Mammary epithelial cell (primary cell): Measurements from ENCODE around the gene ADRM1.

Source experiments
- EZH2 ChIP-seq: IDR thresholded peaks from 2 replicates; pipeline ENCODE4 v1.6.1; 2012; ENCODE audit warnings: low read length, inconsistent platforms, borderline replicate concordance
- TF ChIP-seq, protein P1 (sequence below), 2 donors: IDR thresholded peaks in 1 of 2; conservative IDR thresholded peaks in 1 of 2; 2 replicates each; pipeline ENCODE4 v1.5.1; 2011 to 2012; ENCODE audit warnings: inconsistent platforms in 2 of 2, low read length in 2 of 2, mild to moderate bottlenecking in 2 of 2, control low read depth in 1 of 2, low read depth in 1 of 2; ENCODE audit not compliant: insufficient read depth in 1 of 2; ENCODE audit errors: extremely low read depth in 1 of 2

DNA sequence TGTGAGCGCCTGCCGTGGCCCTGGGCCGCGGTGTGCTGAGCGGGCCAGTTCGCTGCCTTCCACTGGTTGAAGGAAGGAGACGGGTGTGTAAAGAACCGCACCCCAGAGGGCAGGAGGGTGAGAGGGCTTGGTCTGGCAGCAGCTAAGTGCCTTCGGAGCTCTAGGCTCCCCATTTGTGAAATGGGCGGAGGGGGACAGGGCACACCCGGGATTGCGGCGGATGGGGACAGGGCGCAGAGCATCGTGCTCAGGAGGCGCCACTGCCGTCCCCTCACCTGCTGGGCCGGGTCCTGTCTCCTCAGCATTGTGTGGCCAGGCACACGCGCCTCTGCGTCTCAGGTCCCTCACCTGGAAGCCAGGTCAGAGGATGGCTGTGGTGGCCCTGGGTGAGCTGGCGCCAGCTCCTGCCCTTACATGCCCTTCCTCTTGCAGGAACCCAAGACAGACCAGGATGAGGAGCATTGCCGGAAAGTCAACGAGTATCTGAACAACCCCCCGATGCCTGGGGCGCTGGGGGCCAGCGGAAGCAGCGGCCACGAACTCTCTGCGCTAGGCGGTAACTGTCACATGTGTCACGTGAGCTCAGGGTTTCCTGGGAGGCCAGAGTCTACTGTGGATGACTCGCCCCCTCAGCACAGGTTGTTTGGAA lies 3.1 kb downstream of the ADRM1 start:
- TF ChIP-seq EZH2: no peak
- TF ChIP-seq, protein P1, sequence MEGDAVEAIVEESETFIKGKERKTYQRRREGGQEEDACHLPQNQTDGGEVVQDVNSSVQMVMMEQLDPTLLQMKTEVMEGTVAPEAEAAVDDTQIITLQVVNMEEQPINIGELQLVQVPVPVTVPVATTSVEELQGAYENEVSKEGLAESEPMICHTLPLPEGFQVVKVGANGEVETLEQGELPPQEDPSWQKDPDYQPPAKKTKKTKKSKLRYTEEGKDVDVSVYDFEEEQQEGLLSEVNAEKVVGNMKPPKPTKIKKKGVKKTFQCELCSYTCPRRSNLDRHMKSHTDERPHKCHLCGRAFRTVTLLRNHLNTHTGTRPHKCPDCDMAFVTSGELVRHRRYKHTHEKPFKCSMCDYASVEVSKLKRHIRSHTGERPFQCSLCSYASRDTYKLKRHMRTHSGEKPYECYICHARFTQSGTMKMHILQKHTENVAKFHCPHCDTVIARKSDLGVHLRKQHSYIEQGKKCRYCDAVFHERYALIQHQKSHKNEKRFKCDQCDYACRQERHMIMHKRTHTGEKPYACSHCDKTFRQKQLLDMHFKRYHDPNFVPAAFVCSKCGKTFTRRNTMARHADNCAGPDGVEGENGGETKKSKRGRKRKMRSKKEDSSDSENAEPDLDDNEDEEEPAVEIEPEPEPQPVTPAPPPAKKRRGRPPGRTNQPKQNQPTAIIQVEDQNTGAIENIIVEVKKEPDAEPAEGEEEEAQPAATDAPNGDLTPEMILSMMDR (conservative IDR thresholded peaks at IDR 0.05 in 1 of 2, IDR thresholded peaks at IDR 0.05 in 1 of 2; ENCODE audit: extremely low read depth in 1 of 2, insufficient read depth in 1 of 2, low read depth in 1 of 2, low read length in 2 of 2): no peak
